HG03442 (cell line): ENCODE measurements around the gene ZBTB7C.

Source experiments
- ATAC-seq: cut with Tn5 transposase; IDR thresholded peaks from one replicate; pipeline ENCODE4 v1.9.1; 2021; ENCODE audit warnings: mild to moderate bottlenecking, moderate library complexity; ENCODE audit not compliant: unreplicated experiment

The ZBTB7C gene

GRCh38 chr18:48391868-48392267 is 17.3 kb downstream of the ZBTB7C start:
- ATAC-seq = no peak

GRCh38 chr18:48390641-48391040 is 18.5 kb downstream of the ZBTB7C start:
- ATAC-seq = no peak

GRCh38 chr18:48388478-48388877 is 20.7 kb downstream of the ZBTB7C start:
- no peak for ATAC-seq

- no peak for ATAC-seq
Observed at GRCh38 chr18:48387300-48387699, 21.9 kb downstream of the ZBTB7C start.

GRCh38 chr18:48385596-48385995 is 23.6 kb downstream of the ZBTB7C start:
- no peak for ATAC-seq

GRCh38 chr18:48376934-48377333 is 32.2 kb downstream of the ZBTB7C start:
- no peak for ATAC-seq

- ATAC-seq = no peak
Observed at GRCh38 chr18:48376406-48376805, 32.8 kb downstream of the ZBTB7C start.

- no peak for ATAC-seq
Observed at GRCh38 chr18:48375150-48375800, 33.9 kb downstream of the ZBTB7C start.

- ATAC-seq = no peak
Observed at GRCh38 chr18:48374423-48375149, 34.6 kb downstream of the ZBTB7C start.

GRCh38 chr18:48371854-48372602 is 37.2 kb downstream of the ZBTB7C start:
- no peak for ATAC-seq

- no peak for ATAC-seq
Observed at GRCh38 chr18:48367557-48367956, 41.6 kb downstream of the ZBTB7C start.

GRCh38 chr18:48365965-48366364 is 43.2 kb downstream of the ZBTB7C start:
- ATAC-seq = no peak

- ATAC-seq = no peak
Observed at GRCh38 chr18:48364146-48364545, 45.0 kb downstream of the ZBTB7C start.

GRCh38 chr18:48363175-48363574 is 46.0 kb downstream of the ZBTB7C start:
- no peak for ATAC-seq

- ATAC-seq = no peak
Observed at GRCh38 chr18:48361801-48362200, 47.4 kb downstream of the ZBTB7C start.

- no peak for ATAC-seq
Observed at GRCh38 chr18:48360376-48361021, 48.7 kb downstream of the ZBTB7C start.

GRCh38 chr18:48359626-48360025 is 49.6 kb downstream of the ZBTB7C start:
- ATAC-seq = no peak

- ATAC-seq = no peak
Observed at GRCh38 chr18:48358868-48359267, 50.3 kb downstream of the ZBTB7C start.

GRCh38 chr18:48356909-48357631 is 52.1 kb downstream of the ZBTB7C start:
- ATAC-seq = no peak

GRCh38 chr18:48356151-48356745 is 52.9 kb downstream of the ZBTB7C start:
- no peak for ATAC-seq
